ENCODE results near the gene HNF1A. TPM values are rescaled to one million over a fixed set of nuclear protein-coding genes. Genes with fewer than 3 reads are reported as not detected.
"Not testable (repeated sequence)": the region's sequence is repeated elsewhere in the genome, so short reads cannot be mapped to it uniquely, and the experiment has no call there.

HNF1A gene
- total RNA-seq, 1 donor from 2014 or later = not detected

- Mint-ChIP-seq H3K4me1 (ENCODE audit: unreplicated experiment) (no peaks in the 10 kb centered on the region), H3K9me3 (ENCODE audit: unreplicated experiment) (no peaks in the 10 kb centered on the region), H3K36me3 (ENCODE audit: unreplicated experiment) (no peaks in the 10 kb centered on the region), H3K4me3 (ENCODE audit: unreplicated experiment) (no peak overlapping the region), H3K27me3 (ENCODE audit: unreplicated experiment) (peaks cover 7% of the 10 kb centered on the region), H3K27ac (ENCODE audit: unreplicated experiment) (no peak overlapping the region)
- no peak for DNase-seq (ENCODE audit: extremely low spot score, unreplicated experiment)
- TF ChIP-seq CTCF (IDR thresholded peaks at IDR 0.05) = peak; percentile 71
Observed at GRCh38 chr12:120944645-120945217, 33.6 kb upstream of the HNF1A start.

- not testable (repeated sequence) for H3K4me1 Mint-ChIP-seq (ENCODE audit: unreplicated experiment); H3K36me3 Mint-ChIP-seq (ENCODE audit: unreplicated experiment); H3K27me3 Mint-ChIP-seq (ENCODE audit: unreplicated experiment); DNase-seq (ENCODE audit: extremely low spot score, unreplicated experiment); H3K9me3 Mint-ChIP-seq (ENCODE audit: unreplicated experiment); H3K4me3 Mint-ChIP-seq (ENCODE audit: unreplicated experiment); H3K27ac Mint-ChIP-seq (ENCODE audit: unreplicated experiment)
Observed at GRCh38 chr12:120945516-120945915, 32.8 kb upstream of the HNF1A start.

GRCh38 chr12:120950260-120950799 is 28.0 kb upstream of the HNF1A start:
- not testable (repeated sequence) for H3K27me3 Mint-ChIP-seq (ENCODE audit: unreplicated experiment); H3K36me3 Mint-ChIP-seq (ENCODE audit: unreplicated experiment); H3K4me3 Mint-ChIP-seq (ENCODE audit: unreplicated experiment); H3K9me3 Mint-ChIP-seq (ENCODE audit: unreplicated experiment); DNase-seq (ENCODE audit: extremely low spot score, unreplicated experiment); H3K4me1 Mint-ChIP-seq (ENCODE audit: unreplicated experiment); H3K27ac Mint-ChIP-seq (ENCODE audit: unreplicated experiment)

GRCh38 chr12:120950807-120951206 is 27.5 kb upstream of the HNF1A start:
- Mint-ChIP-seq H3K27me3 (ENCODE audit: unreplicated experiment) (peaks cover 3% of the 10 kb centered on the region), H3K27ac (ENCODE audit: unreplicated experiment) (no peak overlapping the region), H3K4me3 (ENCODE audit: unreplicated experiment) (no peak overlapping the region), H3K4me1 (ENCODE audit: unreplicated experiment) (no peaks in the 10 kb centered on the region), H3K36me3 (ENCODE audit: unreplicated experiment) (no peaks in the 10 kb centered on the region), H3K9me3 (ENCODE audit: unreplicated experiment) (no peaks in the 10 kb centered on the region)
- no peak for DNase-seq (ENCODE audit: extremely low spot score, unreplicated experiment)
- TF ChIP-seq CTCF (IDR thresholded peaks at IDR 0.05) = no peak

GRCh38 chr12:120955232-120955631 is 23.1 kb upstream of the HNF1A start:
- no peaks in the 10 kb centered on the region for H3K9me3 Mint-ChIP-seq (ENCODE audit: unreplicated experiment)
- no peak for DNase-seq (ENCODE audit: extremely low spot score, unreplicated experiment)
- no peaks in the 10 kb centered on the region for H3K36me3 Mint-ChIP-seq (ENCODE audit: unreplicated experiment)
- no peaks in the 10 kb centered on the region for H3K4me1 Mint-ChIP-seq (ENCODE audit: unreplicated experiment)
- peaks cover 10% of the 10 kb centered on the region for H3K27me3 Mint-ChIP-seq (ENCODE audit: unreplicated experiment)
- no peak for TF ChIP-seq CTCF (IDR thresholded peaks at IDR 0.05)
- H3K27ac Mint-ChIP-seq (ENCODE audit: unreplicated experiment) = no peak overlapping the region
- H3K4me3 Mint-ChIP-seq (ENCODE audit: unreplicated experiment) = no peak overlapping the region

GRCh38 chr12:120956579-120957300 is 21.6 kb upstream of the HNF1A start:
- no peak overlapping the region for H3K4me3 Mint-ChIP-seq (ENCODE audit: unreplicated experiment)
- H3K36me3 Mint-ChIP-seq (ENCODE audit: unreplicated experiment) = no peaks in the 10 kb centered on the region
- H3K4me1 Mint-ChIP-seq (ENCODE audit: unreplicated experiment) = no peaks in the 10 kb centered on the region
- peaks cover 10% of the 10 kb centered on the region for H3K27me3 Mint-ChIP-seq (ENCODE audit: unreplicated experiment)
- DNase-seq (ENCODE audit: extremely low spot score, unreplicated experiment) = no peak
- H3K27ac Mint-ChIP-seq (ENCODE audit: unreplicated experiment) = no peak overlapping the region
- H3K9me3 Mint-ChIP-seq (ENCODE audit: unreplicated experiment) = no peaks in the 10 kb centered on the region
- TF ChIP-seq CTCF (IDR thresholded peaks at IDR 0.05) = no peak

Measured in osteocyte (in vitro differentiated cells).